Right lobe of liver (tissue), 4 donors: ENCODE results near the gene GRIP1.

ENCODE experiments used
- CTCF ChIP-seq, 4 donors: fragments of 200-600 bp in 3 of 4; fragments of 450-650 bp in 1 of 4; IDR thresholded peaks; one replicate each; pipeline versions ENCODE4 v1.5.1 to v1.8.0; 2016 to 2022; ENCODE audit warnings: antibody characterized with exemption in 4 of 4, mild to moderate bottlenecking in 2 of 4
- POLR2A ChIP-seq: fragments of 450-650 bp; IDR thresholded peaks from one replicate; pipeline ENCODE4 v1.6.1; 2017; ENCODE audit warnings: antibody characterized with exemption, mild to moderate bottlenecking
- donor health status: DM: no; HTN: no; CAD: no.
- donor health status: DM: no; HTN: no; CAD: no.
- donor health status: DM: no; HTN: yes; CAD: no.

GRCh38 chr12:66302827-66303169 lies 376.1 kb downstream of the GRIP1 start:
- TF ChIP-seq CTCF (IDR thresholded peaks at IDR 0.05) (no peak), POLR2A (no peak)
